ENCODE data around the gene SPECC1.

SPECC1 gene

DNA sequence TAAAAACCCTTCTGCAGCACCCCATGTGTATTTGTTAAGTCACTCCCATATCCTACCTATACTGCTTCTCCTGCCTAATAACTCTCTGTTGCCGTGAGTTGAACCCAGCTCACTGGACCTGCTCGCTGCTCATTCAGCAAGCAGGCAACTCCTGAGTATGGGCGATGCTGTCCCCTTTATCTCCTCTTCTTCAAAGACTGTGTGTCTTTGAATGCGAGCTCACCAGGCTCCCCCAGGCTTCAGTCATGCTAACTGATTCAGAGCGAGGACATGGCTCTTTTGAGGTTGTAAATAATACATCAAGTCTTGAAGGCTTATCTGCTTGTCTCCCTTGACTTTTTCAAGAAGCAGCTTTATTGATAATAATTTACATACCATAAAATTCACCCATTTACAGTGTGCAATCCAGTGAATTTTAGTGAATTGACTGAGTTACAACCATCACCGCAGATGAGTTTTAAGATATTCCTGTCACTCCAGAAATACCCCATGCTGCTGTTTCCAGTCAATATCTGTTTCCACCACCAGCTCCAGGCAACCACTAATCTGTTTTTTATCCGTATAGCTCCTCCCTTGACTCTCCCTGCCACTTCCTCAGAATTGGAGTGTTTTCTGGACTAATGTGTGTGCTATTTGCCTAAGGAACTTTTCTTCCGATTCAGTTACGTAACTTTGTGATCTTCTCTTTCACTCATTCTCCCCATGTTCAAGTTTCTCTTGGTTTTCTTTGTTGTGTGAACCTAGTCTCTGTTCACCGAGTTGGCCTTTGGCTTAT is 132.2 kb downstream of the SPECC1 start:
- TF ChIP-seq, protein P1, sequence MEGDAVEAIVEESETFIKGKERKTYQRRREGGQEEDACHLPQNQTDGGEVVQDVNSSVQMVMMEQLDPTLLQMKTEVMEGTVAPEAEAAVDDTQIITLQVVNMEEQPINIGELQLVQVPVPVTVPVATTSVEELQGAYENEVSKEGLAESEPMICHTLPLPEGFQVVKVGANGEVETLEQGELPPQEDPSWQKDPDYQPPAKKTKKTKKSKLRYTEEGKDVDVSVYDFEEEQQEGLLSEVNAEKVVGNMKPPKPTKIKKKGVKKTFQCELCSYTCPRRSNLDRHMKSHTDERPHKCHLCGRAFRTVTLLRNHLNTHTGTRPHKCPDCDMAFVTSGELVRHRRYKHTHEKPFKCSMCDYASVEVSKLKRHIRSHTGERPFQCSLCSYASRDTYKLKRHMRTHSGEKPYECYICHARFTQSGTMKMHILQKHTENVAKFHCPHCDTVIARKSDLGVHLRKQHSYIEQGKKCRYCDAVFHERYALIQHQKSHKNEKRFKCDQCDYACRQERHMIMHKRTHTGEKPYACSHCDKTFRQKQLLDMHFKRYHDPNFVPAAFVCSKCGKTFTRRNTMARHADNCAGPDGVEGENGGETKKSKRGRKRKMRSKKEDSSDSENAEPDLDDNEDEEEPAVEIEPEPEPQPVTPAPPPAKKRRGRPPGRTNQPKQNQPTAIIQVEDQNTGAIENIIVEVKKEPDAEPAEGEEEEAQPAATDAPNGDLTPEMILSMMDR (conservative IDR thresholded peaks at IDR 0.05; ENCODE audit: low read depth) = no peak
- H3K27ac ChIP-seq = no peak overlapping the region
- POLR2A ChIA-PET (ENCODE audit: low non-redundant PET) = no interaction called here
- CTCF ChIA-PET = interaction anchor here (0.6 kb wide), 1 partner anchor 10 kb away, joined by 5 read pairs; no protein-coding TSS in a partner anchor
- no peak for DNase-seq (ENCODE audit: low spot score)

DNA sequence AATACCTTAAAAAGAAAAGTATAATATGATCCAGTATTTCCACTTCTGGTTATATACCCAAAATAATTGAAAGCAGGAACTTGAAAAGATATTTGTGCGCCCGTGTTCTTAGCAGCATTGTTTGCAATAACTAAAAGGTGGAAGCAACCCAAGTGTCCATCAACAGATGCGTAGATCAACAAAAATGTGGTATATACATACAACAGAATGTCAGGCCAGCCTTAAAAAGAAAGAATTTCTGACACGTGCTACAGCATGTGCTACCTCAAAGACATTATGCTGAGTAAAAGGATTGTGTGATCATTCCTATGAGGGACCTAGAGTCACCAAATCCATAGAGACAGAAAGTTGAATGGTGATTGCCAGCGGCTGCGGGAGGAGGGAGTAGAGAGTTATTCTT is 133.1 kb downstream of the SPECC1 start:
- H3K27ac ChIP-seq = no peak overlapping the region
- TF ChIP-seq, protein P1 (conservative IDR thresholded peaks at IDR 0.05; ENCODE audit: low read depth) = no peak
- CTCF ChIA-PET = no interaction called here
- POLR2A ChIA-PET (ENCODE audit: low non-redundant PET) = no interaction called here
- no peak for DNase-seq (ENCODE audit: low spot score)

DNA sequence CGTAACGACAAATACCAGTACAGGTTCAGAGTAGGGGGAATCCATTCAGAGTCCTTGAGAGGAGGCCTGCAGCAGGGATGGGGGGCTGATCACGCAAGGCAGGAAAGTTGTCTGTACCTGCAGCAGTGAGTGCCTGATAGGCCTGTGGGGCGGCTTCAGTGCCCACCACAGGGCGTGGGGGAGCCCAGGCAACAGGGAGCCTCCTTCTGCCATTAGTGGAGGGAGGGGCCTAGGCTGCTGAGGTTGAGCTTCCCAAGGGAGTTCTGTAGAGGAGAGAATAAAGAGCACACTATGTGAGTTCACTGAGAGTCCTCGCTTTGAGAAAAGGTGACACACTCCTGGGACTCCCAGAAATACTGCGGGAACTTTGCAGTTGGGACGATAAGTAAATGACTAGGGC is 134.6 kb downstream of the SPECC1 start:
- no peak overlapping the region for H3K27ac ChIP-seq
- TF ChIP-seq, protein P1 (conservative IDR thresholded peaks at IDR 0.05; ENCODE audit: low read depth) = no peak
- POLR2A ChIA-PET (ENCODE audit: low non-redundant PET) = no interaction called here
- CTCF ChIA-PET = no interaction called here
- DNase-seq (ENCODE audit: low spot score) = no peak

DNA sequence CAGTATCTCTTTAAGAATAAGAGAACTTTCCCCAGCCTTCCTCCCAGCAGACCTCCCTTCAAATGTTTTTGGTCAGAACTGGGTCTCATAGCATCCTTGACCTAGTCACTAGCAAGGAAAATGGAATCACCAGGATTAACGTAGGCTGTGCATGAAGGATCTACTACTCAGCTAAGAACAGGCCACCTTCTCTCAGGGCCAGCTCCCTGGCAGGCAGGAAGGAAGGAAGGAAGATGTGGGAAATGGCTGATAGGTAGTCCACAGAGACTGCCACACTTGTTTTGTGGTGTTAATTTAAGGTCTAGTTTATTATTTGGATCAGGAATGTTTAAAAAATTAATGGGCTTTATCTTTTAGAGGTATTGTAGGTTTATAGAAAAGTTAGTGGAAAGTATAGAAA is 136.4 kb downstream of the SPECC1 start:
- no peak overlapping the region for H3K27ac ChIP-seq
- POLR2A ChIA-PET (ENCODE audit: low non-redundant PET) = no interaction called here
- TF ChIP-seq, protein P1 (conservative IDR thresholded peaks at IDR 0.05; ENCODE audit: low read depth) = no peak
- DNase-seq (ENCODE audit: low spot score) = no peak
- CTCF ChIA-PET = no interaction called here

DNA sequence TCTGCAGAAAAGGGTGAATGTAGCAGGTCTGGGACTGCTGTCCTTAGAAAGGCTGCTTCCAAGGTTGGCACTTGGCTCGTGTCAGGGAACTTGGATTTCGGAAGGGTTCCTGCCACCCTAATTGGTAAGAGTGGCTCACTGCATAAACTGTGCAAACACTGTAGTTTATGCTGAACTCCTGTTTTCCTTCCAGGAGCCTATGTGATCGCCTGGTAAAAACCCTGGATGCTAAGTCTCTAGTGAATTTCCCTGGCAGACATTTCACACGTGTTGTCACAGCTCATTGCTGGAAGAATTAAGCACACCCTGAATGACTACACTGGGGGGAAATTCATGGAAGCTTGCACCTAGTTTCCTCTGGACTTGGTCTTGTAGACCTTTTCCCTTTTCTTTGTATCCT is 140.1 kb downstream of the SPECC1 start:
- ChIA-PET CTCF (interaction anchor here (0.7 kb wide), 1 partner anchor 826 kb away, joined by 5 read pairs; no protein-coding TSS in a partner anchor), POLR2A (ENCODE audit: low non-redundant PET) (no interaction called here)
- TF ChIP-seq, protein P1 (conservative IDR thresholded peaks at IDR 0.05; ENCODE audit: low read depth) = no peak
- no peak overlapping the region for H3K27ac ChIP-seq
- no peak for DNase-seq (ENCODE audit: low spot score)

DNA sequence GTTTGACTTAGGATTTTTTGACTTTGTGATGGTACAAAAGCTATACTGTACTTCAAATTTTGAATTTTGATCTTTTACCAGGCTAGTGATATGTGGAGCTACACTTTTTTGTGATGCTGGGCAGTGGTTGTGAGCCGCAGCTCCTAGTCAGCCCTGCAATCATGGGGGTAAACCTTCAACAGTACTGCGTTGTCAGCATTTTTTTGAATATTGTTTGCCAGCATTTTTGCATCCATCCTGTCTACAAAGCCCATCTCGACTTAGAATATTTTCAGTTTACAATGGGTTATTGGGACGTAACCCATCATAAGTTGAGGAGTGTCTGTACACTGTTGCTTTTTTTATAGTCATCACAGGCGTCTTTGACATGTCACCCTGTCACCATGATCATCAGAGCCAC is 142.0 kb downstream of the SPECC1 start:
- POLR2A ChIA-PET (ENCODE audit: low non-redundant PET) = no interaction called here
- CTCF ChIA-PET = no interaction called here
- no peak for DNase-seq (ENCODE audit: low spot score)
- TF ChIP-seq, protein P1 (conservative IDR thresholded peaks at IDR 0.05; ENCODE audit: low read depth) = no peak
- no peak overlapping the region for H3K27ac ChIP-seq

Measured in RWPE1 (cell line).